DND-41 (cell line): ENCODE measurements around the gene ZRSR2.

Experiments
- CTCF ChIP-seq: IDR thresholded peaks from 2 replicates; pipeline ENCODE4 v1.5.1; 2012; ENCODE audit warnings: borderline replicate concordance, low read length, moderate library complexity, mild to moderate bottlenecking; ENCODE audit not compliant: poor library complexity, severe bottlenecking; ENCODE audit errors: extremely low read depth
- EZH2 ChIP-seq: IDR thresholded peaks from 3 replicates; pipeline ENCODE4 v1.6.1; 2012; ENCODE audit warnings: borderline replicate concordance, low read depth, mild to moderate bottlenecking, moderate library complexity, low read length, inconsistent platforms; ENCODE audit not compliant: severe bottlenecking

- TF ChIP-seq CTCF (no peak), EZH2 (no peak)
Measured at GRCh38 chrX:15755091-15755490, 35.2 kb upstream of the ZRSR2 start.
